NCI-H345 (cell line): ENCODE results near the gene RYR3.
"Not testable (repeated sequence)": the region's sequence is repeated elsewhere in the genome, so short reads cannot be mapped to it uniquely, and the experiment has no call there.

Experiments
- DNase-seq: peaks from one replicate; lab custom pipeline; 2025; lab: John Stamatoyannopoulos, UW

Gene RYR3

GRCh38 chr15:33515121-33515520 lies 204.4 kb downstream of the RYR3 start:
- DNase-seq: no peak

- DNase-seq: no peak
These were observed 205.8 kb downstream of the RYR3 start for GRCh38 chr15:33516563-33516962.

GRCh38 chr15:33517944-33518343 lies 207.2 kb downstream of the RYR3 start:
- DNase-seq: no peak

- no peak for DNase-seq
These were observed 207.7 kb downstream of the RYR3 start for GRCh38 chr15:33518421-33518820.

- DNase-seq: no peak
These were observed 213.5 kb downstream of the RYR3 start for GRCh38 chr15:33524274-33524673.

- no peak for DNase-seq
These were observed 215.8 kb downstream of the RYR3 start for GRCh38 chr15:33526532-33526931.

GRCh38 chr15:33533197-33533596 lies 222.4 kb downstream of the RYR3 start:
- no peak for DNase-seq

DNA sequence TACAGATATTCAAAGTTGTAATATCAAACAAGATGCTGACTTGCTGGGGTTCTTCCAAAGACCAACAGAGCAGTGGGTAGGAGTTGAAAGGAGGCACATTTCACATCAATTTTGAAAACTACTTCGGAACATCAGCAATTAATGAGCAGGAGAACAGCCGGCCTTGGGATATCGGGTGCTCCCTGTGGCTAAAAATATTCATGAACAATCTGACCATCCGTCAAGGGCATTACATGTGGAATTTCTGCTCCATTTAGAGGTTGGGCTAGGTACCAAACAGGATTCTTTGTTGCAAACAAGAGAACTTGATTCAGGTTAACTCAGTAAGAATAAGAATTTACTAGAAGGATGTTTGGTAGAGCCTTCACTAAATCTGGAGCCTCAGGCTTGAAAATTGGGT lies 223.9 kb downstream of the RYR3 start:
- no peak for DNase-seq

DNA sequence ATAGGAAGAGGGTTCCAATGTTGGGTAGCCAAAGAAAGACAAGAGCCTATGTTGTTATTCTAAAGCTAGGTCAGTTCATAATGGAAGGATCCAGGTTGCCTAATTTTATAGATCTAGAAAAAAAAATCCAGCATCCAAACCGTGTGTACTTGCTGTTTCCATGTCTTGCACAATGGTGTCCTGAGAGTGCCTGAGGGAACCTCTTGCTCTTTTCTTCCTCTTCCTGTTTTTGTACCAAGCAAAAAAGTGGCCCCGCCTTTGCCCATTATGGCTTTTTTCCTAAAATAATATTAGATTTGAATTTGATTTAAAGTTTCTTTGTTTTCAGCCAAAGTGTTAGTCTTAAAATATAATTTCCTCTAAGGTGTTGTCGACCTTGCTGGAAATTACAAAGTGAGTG lies 224.4 kb downstream of the RYR3 start:
- DNase-seq: no peak

DNA sequence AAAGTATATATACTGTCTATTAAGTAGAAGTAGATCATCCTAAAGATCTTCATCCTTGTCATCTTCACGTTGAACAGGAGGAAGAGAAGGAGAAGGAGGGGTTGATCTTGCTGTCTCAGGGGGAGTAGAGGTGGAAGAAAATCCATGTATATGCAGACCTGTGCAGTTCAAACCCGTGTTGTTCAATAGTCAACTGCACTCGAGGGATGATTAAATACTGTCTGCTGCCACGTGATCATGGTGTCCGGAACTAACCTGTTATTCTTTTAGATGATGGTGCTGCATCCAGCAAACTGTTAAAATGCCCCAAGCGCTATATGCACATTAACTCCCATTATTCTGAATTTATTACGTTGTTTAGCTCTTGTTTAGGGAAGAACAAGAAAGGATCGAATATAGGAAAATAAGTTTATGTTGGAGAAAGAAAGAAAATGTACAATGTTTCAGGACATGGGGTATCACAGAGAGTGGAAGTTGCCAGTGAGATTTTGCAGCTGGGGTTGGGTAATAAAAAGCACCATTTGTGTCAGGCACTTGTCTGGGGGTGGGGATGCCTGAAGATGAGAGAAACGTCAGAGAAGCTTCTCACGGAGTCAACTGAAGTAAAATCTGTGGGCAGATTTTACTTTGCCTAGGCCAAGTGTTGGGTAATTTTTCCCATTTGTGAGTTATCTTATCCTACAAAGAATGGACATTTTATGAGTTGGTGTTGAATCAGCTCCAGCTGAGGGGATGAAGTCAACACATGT lies 229.2 kb downstream of the RYR3 start:
- DNase-seq: no peak

DNA sequence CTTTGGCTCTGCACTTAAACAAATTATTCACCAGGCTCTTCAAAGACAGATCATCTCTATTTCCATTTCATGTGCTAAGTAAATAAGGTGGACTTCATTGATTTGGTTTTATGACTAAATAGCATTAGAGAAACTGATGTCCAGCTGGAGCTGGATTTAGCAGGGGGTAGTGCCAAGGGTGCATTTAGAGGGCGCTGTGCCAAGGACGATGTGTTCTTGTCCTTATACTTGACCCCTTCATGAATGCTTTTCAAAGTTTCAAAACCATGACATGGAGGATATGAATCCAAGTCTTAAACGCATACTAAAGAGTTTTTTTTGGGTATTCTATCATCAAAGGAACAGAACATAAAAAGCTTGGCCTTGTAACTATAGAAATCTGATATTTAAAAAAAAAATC lies 233.2 kb downstream of the RYR3 start:
- no peak for DNase-seq

GRCh38 chr15:33545866-33546265 lies 235.1 kb downstream of the RYR3 start:
- no peak for DNase-seq

GRCh38 chr15:33547876-33548275 lies 237.1 kb downstream of the RYR3 start:
- no peak for DNase-seq

DNA sequence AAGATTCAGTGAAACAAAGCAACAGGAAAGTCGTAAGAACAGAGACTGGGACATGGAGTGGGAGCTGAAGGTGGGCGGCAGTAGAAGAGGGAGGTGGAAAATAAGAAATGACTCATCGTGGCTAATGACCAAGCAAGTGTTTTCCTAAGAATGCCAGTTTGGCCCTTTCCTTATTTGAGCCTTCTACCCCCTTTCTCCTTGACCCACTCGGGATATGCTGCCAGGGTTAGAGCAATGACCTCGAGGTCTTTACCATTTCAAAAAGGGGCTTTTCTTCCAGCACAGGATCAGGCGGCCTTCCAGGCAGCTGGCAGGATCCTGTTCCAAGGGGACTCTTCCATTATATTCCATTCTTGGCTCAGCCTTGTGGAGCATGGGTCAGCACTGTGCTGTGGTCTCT lies 241.1 kb downstream of the RYR3 start:
- no peak for DNase-seq

- no peak for DNase-seq
These were observed 242.4 kb downstream of the RYR3 start for GRCh38 chr15:33553157-33553556.

GRCh38 chr15:33559207-33559890 lies 248.6 kb downstream of the RYR3 start:
- peak; percentile 13 for DNase-seq

GRCh38 chr15:33561407-33561806 lies 250.6 kb downstream of the RYR3 start:
- no peak for DNase-seq

DNA sequence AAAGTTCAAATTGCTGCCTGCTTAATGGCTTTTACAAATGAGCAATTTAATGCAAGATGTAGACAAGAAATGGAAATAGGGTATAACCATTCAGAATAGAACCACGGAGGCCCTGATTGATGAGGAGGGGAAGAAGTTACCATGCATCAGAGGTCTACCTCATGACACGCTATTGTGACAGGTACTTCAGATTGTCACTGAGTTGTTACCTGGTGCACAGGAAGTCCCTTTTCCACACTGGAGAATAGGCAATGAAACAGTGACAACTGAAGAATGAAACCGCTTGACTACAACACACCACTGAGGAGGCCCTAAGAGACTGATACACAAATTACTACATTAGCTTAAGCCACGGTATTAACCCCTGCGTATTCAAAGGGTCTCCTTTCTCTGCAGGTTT lies 251.2 kb downstream of the RYR3 start:
- no peak for DNase-seq

GRCh38 chr15:33565094-33565493 lies 254.3 kb downstream of the RYR3 start:
- DNase-seq: peak; percentile 21

DNA sequence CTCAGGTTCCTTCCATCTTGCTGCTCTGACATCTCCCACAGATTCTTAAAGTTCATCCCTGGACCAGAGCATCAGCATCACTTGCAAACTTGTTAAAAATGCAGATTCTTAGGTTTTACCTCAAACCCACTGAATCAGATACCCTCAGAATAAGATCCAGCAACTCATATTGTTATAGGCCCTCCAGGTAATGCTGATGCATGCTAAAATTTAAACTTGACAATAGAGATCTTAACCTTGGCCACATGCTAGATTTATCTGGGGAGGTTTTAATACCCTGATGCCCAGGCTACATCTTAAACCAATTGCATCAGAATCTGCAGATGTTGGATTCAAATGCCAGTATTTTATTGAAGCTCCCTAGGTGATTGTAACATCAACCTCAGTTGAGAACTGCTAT lies 256.9 kb downstream of the RYR3 start:
- DNase-seq: no peak

DNA sequence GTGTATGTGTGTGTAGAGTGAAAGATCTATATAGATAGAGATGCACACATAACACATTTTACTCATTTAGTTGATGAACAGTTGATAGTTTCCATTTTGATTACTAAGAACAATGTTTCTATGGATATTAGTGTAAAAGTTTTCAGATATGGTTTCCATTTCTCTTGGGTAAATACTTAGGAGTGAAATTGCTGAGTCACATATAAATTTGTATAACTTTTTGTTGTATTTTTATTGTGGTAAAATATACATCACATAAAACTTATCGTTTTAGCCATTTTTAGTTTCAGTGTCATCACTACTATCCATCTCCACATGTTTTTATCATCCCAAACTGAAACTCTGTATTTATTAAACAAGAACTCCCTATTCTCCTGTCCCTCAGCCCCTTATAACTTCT lies 258.3 kb downstream of the RYR3 start:
- no peak for DNase-seq

- DNase-seq: not testable (repeated sequence)
These were observed 267.1 kb downstream of the RYR3 start for GRCh38 chr15:33577911-33578310.

DNA sequence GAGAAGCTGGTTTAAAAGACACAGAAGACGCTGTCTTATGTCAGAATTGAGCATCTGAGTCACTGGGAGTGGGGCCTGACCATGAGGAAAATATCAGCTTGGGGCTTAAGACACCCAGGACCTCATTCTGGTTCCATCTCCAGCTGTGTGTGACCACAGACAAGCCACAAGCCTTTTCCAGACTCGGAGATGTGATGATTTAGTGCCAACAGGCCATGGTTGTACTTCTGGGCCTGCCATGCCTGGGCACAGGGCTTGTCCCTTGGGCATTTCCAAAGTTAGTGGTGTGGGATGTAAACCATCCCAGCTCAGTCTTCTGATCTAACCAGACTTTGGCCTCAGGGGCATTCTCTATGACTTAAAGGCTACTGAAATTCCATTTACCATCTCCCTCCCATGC lies 269.8 kb downstream of the RYR3 start:
- DNase-seq: no peak

DNA sequence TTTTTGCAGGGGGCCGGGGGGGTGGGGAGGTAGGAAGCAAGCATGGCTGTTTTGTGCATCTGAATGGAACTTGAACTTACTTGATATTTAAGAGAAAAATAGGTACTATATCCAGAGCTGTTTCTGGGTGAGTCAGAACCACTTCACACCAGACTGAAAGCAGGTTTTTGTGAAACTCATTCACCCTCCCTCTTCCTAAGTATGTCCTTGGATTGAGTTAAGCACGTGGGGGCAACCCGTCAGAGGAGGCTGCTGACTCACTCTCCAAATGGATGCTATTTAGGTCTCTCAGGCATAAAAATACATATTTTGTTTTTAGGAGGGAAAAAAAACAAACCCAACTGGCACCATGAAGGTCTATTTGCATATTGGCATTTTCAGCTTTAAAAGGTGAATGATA lies 270.3 kb downstream of the RYR3 start:
- no peak for DNase-seq
